ENCODE results near the gene S100A14. TPM values are rescaled to one million over a fixed set of nuclear protein-coding genes. Genes with fewer than 3 reads are reported as not detected.

The S100A14 gene
- total and polyA plus RNA-seq, 7 donors: 0.22 to 0.48 (median 0.38) TPM; not detected in 3

- no peaks in the 10 kb centered on the region for H3K27me3 ChIP-seq (ENCODE audit: insufficient read depth in 3 of 3, low read length in 2 of 3)
- WGBS, 3 donors: 6 to 15% (median 8%) methylated on average over 25 of the region's 25 CpGs
- no peaks in the 10 kb centered on the region for H3K9me3 ChIP-seq
- H3K4me3 ChIP-seq: peak overlapping the region; percentile 52
- TF ChIP-seq, protein P1, sequence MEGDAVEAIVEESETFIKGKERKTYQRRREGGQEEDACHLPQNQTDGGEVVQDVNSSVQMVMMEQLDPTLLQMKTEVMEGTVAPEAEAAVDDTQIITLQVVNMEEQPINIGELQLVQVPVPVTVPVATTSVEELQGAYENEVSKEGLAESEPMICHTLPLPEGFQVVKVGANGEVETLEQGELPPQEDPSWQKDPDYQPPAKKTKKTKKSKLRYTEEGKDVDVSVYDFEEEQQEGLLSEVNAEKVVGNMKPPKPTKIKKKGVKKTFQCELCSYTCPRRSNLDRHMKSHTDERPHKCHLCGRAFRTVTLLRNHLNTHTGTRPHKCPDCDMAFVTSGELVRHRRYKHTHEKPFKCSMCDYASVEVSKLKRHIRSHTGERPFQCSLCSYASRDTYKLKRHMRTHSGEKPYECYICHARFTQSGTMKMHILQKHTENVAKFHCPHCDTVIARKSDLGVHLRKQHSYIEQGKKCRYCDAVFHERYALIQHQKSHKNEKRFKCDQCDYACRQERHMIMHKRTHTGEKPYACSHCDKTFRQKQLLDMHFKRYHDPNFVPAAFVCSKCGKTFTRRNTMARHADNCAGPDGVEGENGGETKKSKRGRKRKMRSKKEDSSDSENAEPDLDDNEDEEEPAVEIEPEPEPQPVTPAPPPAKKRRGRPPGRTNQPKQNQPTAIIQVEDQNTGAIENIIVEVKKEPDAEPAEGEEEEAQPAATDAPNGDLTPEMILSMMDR (IDR thresholded peaks at IDR 0.05): peak; percentile 99
- intact Hi-C loops (cut with DNase I): loop anchor here (1.0 to 5.0 kb wide), 4 partner anchors 35 to 216 kb away; no protein-coding TSS in a partner anchor
- H3K27ac ChIP-seq: peak overlapping the region; percentile 65
- no peaks in the 10 kb centered on the region for H3K36me3 ChIP-seq (ENCODE audit: insufficient read depth in 1 of 2, low read depth in 1 of 2)
- DNase-seq (peak; percentile 91 to 95), ATAC-seq (peak; percentile 35 to 55 (median 44))
- peaks cover 46% of the 10 kb centered on the region for H3K4me1 ChIP-seq
Observed at GRCh38 chr1:153568367-153569099, 47.6 kb downstream of the S100A14 start.

DNA sequence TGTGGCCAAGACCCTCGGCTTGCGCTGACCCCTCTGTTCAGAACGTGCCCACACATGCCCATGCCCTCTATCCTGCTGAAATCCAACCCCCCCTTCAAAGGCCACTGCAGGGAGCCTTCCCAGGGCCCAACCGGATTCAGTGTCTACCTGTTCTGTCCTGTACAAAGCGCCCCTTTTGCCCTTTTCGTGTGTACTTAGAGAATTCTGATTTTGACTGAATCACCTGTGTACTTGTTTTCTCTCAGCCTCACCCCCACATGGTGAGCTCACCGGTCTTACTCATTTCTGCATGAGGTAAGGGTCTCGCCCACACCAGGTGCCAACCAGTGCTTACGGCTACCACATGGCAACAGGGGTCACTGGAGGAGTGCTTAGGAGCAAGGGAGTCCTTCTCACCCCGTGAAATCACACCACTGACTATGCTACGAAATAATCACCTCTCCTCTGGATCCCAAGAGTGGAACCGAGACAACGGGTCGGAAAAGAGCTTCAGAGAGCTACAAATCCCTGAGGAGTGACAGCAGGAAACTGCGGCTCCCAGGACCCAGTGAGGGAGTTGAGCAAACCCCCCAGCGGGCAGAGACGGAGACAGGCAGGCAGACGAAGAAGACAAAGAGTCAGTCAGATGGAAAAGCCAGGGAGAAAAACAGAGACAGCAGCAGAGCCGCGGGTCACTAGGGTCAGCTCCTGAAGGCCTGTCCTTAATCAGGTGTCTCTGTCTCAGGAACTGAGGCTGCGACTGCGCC lies 48.3 kb downstream of the S100A14 start:
- peak overlapping the region; percentile 65 for H3K27ac ChIP-seq
- intact Hi-C loops (cut with DNase I): loop anchor here (1.0 to 5.0 kb wide), 5 partner anchors 34 to 215 kb away; no protein-coding TSS in a partner anchor

DNA sequence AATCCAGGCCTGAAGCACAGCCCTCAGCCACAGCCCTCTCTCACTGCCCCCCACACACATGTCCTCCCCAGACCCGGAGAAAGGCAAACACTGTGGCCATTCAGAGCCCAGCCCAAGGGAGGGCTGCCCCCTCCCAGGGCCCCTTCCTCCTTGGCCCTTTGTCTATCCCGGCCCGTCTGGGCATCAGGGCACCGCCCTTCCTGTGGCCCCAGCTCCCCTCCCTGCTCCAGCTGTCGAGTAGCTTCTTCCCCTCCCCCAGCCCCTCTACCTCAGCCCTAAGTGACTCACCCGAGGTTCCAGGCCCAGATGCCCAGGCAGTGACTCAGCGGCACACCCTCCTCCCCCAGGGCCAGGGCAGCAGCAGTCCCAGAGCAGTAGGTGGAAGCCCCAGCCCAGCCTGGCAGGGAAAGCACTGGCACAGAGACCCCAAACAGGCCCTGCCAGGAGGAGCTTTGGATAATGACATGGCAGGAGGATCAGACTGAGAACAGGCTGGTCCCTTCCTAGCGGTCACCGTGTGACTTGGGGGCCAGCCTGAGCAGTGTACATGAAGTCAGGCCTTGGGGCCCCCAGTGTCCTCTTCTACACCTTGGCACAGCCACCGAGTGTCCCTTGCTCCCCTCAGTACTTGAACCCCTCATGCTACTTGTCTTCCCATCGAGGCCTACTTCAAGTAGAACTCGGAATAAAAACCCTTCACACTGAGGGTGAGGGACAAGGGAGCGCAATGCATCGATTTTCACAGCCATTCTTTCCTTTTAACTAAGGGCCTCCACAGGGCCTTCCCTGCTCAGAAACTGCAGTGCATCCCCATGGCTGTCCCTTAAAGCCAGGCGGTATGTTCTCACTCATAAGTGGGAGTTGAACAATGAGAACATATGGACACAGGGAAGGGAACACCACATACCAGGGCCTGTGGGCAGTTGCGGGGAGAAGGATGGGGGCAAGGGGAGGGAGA lies 49.4 kb downstream of the S100A14 start:
- DNase-seq (peak; percentile 96 to 98), ATAC-seq (peak; percentile 93 to 95 (median 94))
- no peaks in the 10 kb centered on the region for H3K27me3 ChIP-seq (ENCODE audit: insufficient read depth in 3 of 3, low read length in 2 of 3)
- peak overlapping the region; percentile 88 for H3K27ac ChIP-seq
- intact Hi-C loops (cut with DNase I): loop anchor here (2.0 to 5.0 kb wide), 2 partner anchors 56 to 214 kb away; no protein-coding TSS in a partner anchor
- H3K4me3 ChIP-seq: no peak overlapping the region
- H3K36me3 ChIP-seq (ENCODE audit: insufficient read depth in 1 of 2, low read depth in 1 of 2): no peaks in the 10 kb centered on the region
- H3K9me3 ChIP-seq: no peaks in the 10 kb centered on the region
- H3K4me1 ChIP-seq: peaks cover 32% of the 10 kb centered on the region
- TF ChIP-seq, protein P1 (IDR thresholded peaks at IDR 0.05): no peak
- 29 to 32% (median 30%) methylated on average over 16 of the region's 16 CpGs for WGBS, 3 donors

More for the DNA sequence above, 48.3 kb downstream of the S100A14 start:
- peaks cover 43% of the 10 kb centered on the region for H3K4me1 ChIP-seq
- TF ChIP-seq, protein P1 (IDR thresholded peaks at IDR 0.05): no peak
- no peaks in the 10 kb centered on the region for H3K36me3 ChIP-seq (ENCODE audit: insufficient read depth in 1 of 2, low read depth in 1 of 2)
- H3K4me3 ChIP-seq: peak overlapping the region; percentile 52
- ATAC-seq (no peak), DNase-seq (no peak)
- H3K9me3 ChIP-seq: no peaks in the 10 kb centered on the region
- no peaks in the 10 kb centered on the region for H3K27me3 ChIP-seq (ENCODE audit: insufficient read depth in 3 of 3, low read length in 2 of 3)
- 64 to 78% (median 68%) methylated on average over 22 of the region's 22 CpGs for WGBS, 3 donors
